GM12865 (cell line): Measurements from ENCODE around the gene TMEM132A.

Source experiments
- DNase-seq: peaks from one replicate; pipeline ENCODE4 v3.0.0; 2010; ENCODE audit warnings: low read depth
- H3K4me3 ChIP-seq: 2 replicates; pipeline ENCODE4 v1.5.1; 2011; ENCODE audit warnings: mild to moderate bottlenecking, low read depth, low read length, control low read depth
- TF ChIP-seq, protein P1 (sequence below): IDR thresholded peaks from 2 replicates; pipeline ENCODE4 v1.5.1; 2011; ENCODE audit warnings: low read length, control low read depth, low read depth, inconsistent platforms; ENCODE audit not compliant: insufficient read depth; ENCODE audit errors: missing control alignments

Gene TMEM132A

DNA sequence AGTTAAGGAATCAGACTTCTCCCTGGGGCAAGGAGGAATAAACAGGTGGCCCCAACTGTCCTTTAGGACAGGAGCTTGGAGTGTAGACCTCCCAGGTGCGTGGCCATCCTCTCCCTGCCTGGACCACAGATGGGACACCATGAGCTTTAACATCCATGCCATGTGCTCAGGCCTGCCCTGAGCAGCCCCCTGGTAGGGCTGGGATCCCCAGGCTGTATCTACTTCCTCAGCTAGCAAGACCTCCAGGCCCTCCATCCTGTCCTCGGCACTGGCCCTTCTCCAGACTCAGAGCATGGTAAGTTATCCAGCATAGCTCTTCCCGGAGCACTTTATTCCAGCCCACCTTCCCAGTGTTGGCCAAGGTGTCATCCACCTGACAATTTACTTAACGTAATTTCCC lies 53.0 kb downstream of the TMEM132A start:
- TF ChIP-seq, protein P1, sequence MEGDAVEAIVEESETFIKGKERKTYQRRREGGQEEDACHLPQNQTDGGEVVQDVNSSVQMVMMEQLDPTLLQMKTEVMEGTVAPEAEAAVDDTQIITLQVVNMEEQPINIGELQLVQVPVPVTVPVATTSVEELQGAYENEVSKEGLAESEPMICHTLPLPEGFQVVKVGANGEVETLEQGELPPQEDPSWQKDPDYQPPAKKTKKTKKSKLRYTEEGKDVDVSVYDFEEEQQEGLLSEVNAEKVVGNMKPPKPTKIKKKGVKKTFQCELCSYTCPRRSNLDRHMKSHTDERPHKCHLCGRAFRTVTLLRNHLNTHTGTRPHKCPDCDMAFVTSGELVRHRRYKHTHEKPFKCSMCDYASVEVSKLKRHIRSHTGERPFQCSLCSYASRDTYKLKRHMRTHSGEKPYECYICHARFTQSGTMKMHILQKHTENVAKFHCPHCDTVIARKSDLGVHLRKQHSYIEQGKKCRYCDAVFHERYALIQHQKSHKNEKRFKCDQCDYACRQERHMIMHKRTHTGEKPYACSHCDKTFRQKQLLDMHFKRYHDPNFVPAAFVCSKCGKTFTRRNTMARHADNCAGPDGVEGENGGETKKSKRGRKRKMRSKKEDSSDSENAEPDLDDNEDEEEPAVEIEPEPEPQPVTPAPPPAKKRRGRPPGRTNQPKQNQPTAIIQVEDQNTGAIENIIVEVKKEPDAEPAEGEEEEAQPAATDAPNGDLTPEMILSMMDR = no peak
- H3K4me3 ChIP-seq = no peak overlapping the region
- DNase-seq = no peak

DNA sequence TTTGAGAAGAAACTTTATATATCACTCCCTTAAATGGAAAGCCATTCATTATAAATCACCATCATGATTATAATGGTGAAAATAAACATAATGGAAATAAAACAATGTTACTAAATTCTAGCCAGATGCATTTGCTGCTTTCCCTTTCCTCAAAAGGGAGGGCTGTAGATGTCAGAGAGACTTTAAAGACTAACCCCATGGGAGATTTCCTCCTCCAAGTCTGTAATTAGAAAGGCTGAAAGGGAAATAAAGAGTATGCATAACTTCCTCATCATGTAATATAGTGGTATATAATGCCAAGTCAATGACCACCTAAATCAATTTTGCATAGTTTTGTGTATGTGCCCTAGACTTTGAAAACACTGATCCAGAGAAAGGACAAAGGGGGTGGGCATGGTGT lies 53.6 kb downstream of the TMEM132A start:
- TF ChIP-seq, protein P1 = no peak
- DNase-seq = no peak
- H3K4me3 ChIP-seq = no peak overlapping the region

DNA sequence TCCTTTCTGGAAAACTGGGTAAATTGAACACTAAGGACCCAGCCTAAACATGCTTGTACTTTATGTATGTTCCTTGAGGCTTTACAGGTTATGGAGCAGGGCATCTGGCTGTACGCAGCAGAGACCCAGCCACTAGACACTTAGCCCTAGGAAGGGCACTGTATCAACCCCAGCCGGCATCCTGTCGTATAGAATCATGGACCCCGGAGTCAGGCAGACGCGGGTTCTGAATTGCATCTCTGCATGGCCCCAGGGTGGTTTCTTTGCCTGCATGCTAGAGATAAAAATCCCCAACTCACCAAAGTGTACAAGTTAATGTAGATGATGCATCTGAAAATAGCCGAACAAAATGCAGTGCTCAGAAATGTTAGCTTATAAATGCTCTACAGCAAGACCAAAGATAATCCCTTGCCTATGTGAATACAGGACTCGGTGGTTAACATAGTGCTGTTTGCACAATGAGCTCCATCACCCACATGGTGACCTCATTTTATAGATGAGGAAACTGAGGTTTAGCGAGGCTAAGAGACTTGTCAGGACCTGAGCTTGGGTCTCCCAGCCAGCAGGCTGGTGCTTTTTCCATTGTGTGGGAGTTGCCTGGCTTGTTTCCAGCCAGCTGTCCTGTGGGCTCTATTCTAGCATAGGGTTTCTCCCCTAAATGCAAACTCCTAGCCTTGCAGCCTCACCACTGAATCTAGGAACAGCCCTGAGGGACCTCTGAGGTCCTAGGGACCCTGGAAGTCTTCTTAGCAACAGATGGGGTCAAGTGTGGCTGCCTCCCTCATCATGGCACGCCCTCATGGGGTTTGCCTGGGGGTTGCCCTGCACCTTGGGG lies 54.5 kb downstream of the TMEM132A start:
- TF ChIP-seq, protein P1 = no peak
- peak; percentile 43 for DNase-seq
- H3K4me3 ChIP-seq = no peak overlapping the region

DNA sequence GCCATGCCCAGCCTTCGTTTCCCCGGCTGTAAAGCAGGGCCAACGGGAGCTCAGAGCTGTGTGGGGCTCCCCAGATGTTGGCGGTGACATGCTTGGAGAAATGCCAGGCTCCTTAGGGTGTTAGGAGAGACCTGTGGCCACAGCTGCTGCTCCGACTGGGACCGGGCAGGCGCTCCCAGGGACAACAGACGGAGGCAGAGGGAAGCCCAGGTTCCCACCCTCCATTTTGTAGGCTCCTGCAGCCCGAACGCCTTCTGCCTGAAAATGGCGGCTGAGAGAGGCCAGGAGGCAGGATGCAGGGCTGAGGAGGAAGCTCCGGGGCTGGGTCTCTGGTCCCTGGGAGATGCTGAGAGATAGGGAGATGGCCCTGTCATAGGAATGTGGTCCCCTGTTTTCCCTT lies 57.3 kb downstream of the TMEM132A start:
- H3K4me3 ChIP-seq = no peak overlapping the region
- TF ChIP-seq, protein P1 = no peak
- DNase-seq = no peak

DNA sequence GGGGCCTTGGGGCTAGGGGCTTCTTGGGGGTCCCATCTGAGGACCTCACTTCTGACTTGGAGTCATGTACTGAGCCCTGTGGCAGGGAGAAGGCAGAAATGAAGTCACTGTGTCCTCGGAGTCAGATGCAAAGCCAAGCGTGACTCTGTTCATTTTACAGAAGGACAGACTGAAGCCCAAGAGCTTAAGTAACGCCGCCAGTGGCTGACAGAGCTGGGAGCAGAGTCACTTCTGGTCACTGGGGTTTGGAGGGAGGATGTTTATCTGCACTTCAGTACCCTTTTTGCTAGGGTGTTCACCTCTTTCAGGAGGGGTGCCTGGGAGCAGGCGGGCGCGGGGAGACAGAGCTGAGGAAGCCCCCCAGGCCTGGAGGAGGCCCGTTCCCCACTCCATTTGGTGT lies 57.9 kb downstream of the TMEM132A start:
- TF ChIP-seq, protein P1 = no peak
- DNase-seq = no peak

DNA sequence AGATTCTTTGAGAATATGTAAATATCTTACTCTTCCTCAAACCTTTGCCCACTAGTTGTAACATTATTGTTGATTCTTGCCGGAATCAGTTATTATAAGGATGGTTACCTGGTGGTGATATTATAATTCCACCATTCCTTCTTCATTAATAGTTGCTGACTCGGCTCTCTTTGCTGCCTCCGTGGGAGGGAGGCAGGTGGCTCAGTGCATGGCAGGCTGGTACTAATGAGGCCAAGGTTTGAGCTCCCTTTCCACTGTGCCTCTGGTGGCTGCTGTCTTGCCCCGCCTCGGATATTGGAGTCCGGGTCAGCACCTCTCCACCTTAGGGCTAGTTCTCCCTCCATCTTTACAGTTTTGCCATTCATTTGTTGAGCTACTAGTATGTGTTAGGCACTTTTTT lies 59.9 kb downstream of the TMEM132A start:
- no peak for DNase-seq
- H3K4me3 ChIP-seq = no peak overlapping the region
- TF ChIP-seq, protein P1 = no peak

More for the DNA sequence above, 57.9 kb downstream of the TMEM132A start:
- H3K4me3 ChIP-seq = no peak overlapping the region

DNA sequence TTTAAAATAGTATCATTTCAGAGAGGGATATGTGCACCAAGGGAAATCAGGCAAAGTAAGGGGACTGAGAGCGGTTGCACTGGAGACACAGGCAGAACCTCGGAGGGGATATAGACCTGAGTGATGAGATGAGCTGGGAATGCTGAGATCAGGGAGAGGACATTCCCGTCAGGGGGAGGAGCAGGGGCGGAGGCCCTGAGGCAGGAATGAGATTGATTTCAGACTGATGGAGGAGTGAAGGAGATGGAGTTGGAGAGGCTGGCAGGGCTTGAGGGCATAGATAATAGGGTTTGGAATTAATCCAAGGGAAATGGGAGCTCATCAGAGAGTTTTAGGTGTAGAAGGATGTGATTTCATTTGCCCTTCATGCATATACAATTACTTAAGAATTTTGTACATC lies 60.4 kb downstream of the TMEM132A start:
- H3K4me3 ChIP-seq = no peak overlapping the region
- no peak for DNase-seq
- TF ChIP-seq, protein P1 = no peak
